Ovary (tissue), 3 donors: ENCODE measurements around the gene BST1.

Experiments
- POLR2A ChIP-seq: fragments of 450-650 bp; IDR thresholded peaks from one replicate; pipeline ENCODE4 v1.6.1; 2017; ENCODE audit warnings: antibody characterized with exemption, mild to moderate bottlenecking, moderate library complexity
- TF ChIP-seq, protein P1 (sequence below), 3 donors: fragments of 450-650 bp in 2 of 3; fragments of 200-600 bp in 1 of 3; IDR thresholded peaks; one replicate each; pipeline versions ENCODE4 v1.5.1 to v1.8.0; 2016 to 2022; ENCODE audit warnings: antibody characterized with exemption in 3 of 3, mild to moderate bottlenecking in 1 of 3
- donor health status: DM: no; HTN: no; CAD: no.

DNA sequence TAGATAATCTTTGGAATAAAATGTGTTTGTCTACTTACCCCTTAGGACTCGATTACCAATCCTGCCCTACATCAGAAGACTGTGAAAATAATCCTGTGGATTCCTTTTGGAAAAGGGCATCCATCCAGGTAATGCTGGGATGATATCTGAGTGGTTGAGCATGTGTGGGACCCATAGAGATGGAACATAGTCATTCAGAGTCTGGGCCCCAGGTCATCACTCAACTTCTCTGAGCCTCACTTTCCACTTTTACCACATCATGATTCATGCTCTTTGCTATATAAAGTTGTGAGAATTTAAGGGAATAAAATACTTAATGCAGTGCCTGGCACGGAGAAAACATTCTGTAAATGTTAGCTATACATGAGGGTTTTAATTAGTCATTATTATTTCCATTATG, 8.9 kb downstream of the BST1 start:
- TF ChIP-seq, protein P1, sequence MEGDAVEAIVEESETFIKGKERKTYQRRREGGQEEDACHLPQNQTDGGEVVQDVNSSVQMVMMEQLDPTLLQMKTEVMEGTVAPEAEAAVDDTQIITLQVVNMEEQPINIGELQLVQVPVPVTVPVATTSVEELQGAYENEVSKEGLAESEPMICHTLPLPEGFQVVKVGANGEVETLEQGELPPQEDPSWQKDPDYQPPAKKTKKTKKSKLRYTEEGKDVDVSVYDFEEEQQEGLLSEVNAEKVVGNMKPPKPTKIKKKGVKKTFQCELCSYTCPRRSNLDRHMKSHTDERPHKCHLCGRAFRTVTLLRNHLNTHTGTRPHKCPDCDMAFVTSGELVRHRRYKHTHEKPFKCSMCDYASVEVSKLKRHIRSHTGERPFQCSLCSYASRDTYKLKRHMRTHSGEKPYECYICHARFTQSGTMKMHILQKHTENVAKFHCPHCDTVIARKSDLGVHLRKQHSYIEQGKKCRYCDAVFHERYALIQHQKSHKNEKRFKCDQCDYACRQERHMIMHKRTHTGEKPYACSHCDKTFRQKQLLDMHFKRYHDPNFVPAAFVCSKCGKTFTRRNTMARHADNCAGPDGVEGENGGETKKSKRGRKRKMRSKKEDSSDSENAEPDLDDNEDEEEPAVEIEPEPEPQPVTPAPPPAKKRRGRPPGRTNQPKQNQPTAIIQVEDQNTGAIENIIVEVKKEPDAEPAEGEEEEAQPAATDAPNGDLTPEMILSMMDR (IDR thresholded peaks at IDR 0.05) = no peak
- TF ChIP-seq POLR2A = no peak
